Epithelial cell of prostate (primary cell): Measurements from ENCODE around the gene CRYBG2.

Source experiments
- DNase-seq: peaks from one replicate; pipeline ENCODE4 v3.0.0-alpha.2; 2011; ENCODE audit warnings: low read depth, low spot score
- H3K27ac ChIP-seq: fragments of 450-650 bp; 2 replicates; pipeline ENCODE4 v1.5.1; 2017; ENCODE audit warnings: mild to moderate bottlenecking

CRYBG2 gene

DNA sequence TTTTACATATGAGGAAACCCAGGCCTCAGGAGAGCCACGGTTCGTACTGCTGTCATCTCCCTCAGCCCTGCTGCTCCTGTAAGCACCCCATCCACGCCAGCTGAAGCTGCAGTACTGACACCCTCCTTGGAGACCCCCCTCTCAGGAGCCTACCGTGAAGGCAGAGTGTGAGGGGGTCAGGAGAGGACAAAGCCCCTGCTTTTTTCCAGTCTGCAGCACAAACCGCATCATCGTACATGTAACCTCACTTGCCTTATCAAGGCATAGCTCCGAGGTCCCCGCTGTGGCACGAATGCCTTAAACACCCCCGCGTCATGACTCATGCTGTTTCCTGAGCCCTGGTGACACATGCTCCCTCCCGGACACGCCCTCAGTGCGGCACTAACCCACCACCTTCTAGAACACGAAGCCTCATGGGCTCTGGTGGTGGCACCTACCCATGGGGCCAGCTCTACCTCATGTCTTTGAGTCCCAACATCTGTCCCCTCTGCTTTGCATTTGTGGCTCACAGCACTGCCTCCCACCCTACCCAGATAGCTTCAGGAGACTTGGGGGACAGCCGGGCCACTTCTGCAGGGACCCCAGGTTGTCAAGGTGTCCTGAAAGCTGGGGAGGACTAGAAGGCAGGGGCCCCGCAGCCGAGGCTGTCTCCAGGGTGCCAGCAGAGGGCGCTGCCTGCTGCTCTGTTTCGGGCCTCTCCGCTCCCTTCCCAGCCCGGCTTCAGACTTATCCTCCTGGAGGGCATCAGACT, 69.2 kb downstream of the CRYBG2 start:
- H3K27ac ChIP-seq = peak overlapping the region; percentile 37

GRCh38 chr1:26283871-26284596, 69.9 kb downstream of the CRYBG2 start:
- H3K27ac ChIP-seq = peak overlapping the region; percentile 37
- no peak for DNase-seq

More for the DNA sequence above, 69.2 kb downstream of the CRYBG2 start:
- no peak for DNase-seq

DNA sequence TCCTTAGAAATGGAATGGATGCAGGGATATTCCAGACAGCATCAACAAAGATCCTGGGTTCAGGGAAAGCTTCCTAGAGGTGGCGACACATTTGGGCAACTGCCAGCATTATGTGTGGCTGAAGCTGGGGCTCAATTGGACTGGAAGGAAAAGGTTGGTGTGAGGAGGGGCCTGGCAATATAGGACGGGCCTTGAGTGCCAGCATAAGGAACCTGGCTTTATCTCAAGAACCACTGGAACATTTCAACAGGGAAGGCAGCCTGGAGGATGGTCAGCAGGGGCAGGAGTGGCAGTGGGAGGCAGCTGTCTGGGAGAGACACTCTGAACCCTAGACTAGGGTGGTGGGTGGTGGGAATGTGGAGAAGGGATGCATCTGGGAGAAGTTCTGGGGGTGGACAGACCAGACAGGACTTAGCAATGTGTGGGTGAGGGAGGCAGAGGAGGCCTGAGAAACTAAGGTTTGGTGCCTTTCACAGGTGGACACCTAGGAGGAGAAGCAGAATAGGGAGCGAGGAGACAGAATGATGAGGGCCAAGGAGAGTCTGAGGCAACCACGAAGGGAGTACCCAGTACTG, 70.6 kb downstream of the CRYBG2 start:
- H3K27ac ChIP-seq = peak overlapping the region; percentile 37
- DNase-seq = no peak

- DNase-seq = no peak
- peak overlapping the region; percentile 37 for H3K27ac ChIP-seq
Measured at GRCh38 chr1:26282401-26282918, 71.5 kb downstream of the CRYBG2 start.

- H3K27ac ChIP-seq = peak overlapping the region; percentile 98
- no peak for DNase-seq
Measured at GRCh38 chr1:26281971-26282370, 72.0 kb downstream of the CRYBG2 start.

DNA sequence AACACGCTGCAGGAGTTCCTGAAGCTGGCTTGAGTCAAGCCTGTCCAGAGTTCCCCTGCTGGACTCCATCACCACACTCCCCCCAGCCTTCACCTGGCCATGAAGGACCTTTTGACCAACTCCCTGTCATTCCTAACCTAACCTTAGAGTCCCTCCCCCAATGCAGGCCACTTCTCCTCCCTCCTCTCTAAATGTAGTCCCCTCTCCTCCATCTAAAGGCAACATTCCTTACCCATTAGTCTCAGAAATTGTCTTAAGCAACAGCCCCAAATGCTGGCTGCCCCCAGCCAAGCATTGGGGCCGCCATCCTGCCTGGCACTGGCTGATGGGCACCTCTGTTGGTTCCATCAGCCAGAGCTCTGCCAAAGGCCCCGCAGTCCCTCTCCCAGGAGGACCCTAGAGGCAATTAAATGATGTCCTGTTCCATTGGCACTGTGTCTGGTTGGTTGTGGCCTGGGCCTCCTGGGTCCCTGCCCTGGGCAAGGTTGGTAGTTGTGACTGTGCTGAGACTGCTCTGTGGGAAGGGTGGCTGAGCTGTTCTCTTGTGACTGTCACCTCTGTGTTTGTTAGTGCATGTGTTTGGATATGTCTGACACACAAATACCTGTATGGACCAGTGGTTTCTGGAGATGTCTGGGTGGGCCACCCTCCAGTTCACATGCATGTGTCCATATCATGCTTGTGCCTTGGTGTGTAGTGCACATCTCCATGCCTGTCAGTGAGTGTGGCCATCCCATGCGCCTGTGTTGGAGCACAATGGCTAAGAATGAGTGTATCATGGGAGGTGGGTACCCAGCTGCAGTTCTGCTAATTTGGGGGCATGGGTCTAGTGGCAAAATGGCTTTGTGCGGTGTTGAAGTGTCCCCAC, 72.6 kb downstream of the CRYBG2 start:
- DNase-seq = no peak

DNA sequence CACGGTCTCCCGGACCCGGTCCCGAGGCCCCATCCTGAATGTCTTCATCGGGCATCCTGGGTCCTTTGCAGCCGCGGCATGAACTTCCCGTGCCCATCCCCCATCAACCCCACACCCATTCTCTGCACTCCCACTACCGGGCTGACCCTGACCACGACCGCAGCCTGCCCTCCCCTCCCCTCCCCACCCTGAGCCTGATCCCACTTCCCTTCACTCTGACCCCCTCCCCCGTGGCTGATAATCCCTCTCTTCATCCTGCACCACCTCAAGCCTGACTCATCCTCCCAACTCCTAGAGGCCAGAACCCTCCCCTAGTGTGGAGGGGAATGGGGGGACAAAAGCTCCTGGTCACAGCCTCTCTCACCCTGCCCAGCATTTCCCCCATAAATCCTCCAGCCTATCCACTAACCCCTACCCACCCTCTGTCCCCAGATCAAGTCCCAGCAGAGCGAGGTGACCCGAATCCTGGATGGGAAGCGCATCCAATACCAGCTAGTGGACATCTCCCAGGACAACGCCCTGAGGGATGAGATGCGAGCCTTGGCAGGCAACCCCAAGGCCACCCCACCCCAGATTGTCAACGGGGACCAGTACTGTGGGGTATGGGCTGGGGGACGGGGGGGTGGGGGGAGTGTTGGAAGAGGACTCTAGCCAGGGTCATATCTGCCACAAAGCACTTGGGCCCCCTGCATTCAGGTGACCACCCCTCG, 73.4 kb downstream of the CRYBG2 start:
- DNase-seq = no peak
- H3K27ac ChIP-seq = peak overlapping the region; percentile 98

More for the DNA sequence above, 72.6 kb downstream of the CRYBG2 start:
- peak overlapping the region; percentile 98 for H3K27ac ChIP-seq

GRCh38 chr1:26279456-26280332, 74.2 kb downstream of the CRYBG2 start, which contains the start of gene SH3BGRL3:
SH3BGRL3 (plus strand) TSS chr1:26280086; CDS start chr1:26280156, 70 bp downstream.
- H3K27ac ChIP-seq = peak within 1 kb of the TSS; percentile 98
- DNase-seq = no peak

DNA sequence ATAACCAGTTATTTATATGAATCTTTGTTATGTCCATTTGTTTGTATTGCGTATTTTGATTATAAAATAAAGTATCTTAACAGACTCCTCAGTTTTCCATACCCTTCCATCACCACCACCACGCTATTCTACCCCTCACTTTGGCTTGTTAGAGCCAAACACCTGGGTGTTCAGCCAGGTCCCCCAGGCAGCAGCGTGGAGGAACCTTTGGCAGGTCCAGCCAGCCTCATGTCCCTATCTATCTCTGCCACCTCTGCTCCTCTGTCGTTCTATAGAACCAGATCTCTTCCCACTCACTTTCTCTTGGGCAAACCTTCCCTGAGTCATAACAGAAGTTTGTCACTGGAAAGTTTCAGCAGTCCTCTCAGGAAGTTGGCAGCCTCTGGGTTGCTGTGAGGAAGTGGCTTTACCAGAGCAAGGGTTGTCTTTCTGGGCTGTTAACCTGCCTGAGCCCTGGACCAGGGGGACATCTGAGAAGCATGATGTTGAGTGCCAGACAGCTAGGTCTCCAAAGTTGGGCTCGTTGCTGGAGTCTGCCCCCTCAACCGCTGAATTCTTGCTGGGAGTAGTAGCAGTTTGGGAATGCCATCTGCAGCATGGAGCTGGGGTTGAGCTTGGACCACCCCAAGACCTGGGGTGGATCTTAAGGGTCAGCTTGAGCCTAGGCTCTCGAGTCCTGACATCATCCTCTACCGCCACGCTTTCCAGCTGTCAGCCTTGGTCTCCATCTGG, 75.0 kb downstream of the CRYBG2 start:
- DNase-seq = peak; percentile 86
- peak overlapping the region; percentile 98 for H3K27ac ChIP-seq

DNA sequence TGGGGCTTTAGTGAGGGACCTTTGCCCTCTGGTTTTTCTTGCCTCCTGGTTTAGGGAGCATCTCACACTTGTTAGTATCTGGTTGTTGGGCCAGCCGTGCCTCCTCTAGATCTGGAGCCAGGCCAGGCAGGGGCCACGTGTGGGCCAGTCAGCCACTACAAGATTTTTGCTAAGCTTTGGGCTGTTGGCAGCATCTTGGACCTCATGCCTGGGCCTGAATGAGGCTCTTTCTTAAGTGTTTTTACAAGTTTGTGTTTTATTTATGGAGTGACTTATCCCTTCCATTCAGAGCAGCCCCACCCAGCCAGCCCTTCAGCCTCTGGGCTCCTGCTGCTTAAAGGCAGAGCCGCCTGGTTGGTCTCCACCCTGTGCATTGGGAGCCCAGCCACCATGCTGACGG, 75.6 kb downstream of the CRYBG2 start:
- peak; percentile 95 for DNase-seq
- peak overlapping the region; percentile 98 for H3K27ac ChIP-seq

DNA sequence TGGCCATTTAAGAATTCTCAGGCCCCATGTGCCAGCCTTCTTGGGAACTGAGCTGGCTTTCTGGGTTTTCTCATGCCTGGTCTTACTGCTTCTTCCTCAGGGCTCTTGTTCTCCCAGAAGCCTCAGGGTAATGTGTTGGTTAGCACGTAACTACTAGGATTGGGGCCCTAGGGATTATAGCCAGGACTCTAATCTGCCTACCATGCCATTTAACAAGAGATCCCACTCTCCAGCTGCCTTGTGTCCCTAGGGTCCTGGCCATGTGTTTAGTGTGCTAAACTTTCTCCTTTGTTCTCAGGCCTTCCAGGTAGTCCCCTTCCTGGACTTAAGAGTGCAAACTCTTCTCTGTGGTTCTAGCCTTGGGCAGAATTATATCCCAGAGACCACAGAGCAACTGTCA, 76.2 kb downstream of the CRYBG2 start:
- peak overlapping the region; percentile 98 for H3K27ac ChIP-seq
- DNase-seq = no peak

GRCh38 chr1:26277261-26277661, 76.7 kb downstream of the CRYBG2 start:
- no peak for DNase-seq
- peak overlapping the region; percentile 98 for H3K27ac ChIP-seq

DNA sequence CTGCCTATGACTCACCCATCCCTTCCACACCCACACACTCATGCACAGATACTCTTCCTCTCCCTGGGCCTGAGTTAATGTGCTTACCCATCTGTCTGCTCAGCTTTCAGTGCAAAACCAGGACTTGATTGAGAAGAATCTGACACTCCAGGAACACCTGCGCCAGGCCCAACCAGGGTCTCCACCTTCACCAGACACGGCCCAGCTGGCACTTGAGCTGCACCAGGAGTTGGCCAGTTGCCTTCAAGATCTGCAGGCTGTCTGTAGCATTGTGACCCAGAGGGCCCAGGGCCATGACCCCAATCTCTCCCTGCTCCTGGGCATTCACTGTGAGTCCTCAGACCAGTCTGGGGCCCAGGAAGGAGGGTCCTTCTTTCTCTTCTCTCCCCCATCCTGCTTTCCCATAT, 77.5 kb downstream of the CRYBG2 start:
- no peak for DNase-seq

DNA sequence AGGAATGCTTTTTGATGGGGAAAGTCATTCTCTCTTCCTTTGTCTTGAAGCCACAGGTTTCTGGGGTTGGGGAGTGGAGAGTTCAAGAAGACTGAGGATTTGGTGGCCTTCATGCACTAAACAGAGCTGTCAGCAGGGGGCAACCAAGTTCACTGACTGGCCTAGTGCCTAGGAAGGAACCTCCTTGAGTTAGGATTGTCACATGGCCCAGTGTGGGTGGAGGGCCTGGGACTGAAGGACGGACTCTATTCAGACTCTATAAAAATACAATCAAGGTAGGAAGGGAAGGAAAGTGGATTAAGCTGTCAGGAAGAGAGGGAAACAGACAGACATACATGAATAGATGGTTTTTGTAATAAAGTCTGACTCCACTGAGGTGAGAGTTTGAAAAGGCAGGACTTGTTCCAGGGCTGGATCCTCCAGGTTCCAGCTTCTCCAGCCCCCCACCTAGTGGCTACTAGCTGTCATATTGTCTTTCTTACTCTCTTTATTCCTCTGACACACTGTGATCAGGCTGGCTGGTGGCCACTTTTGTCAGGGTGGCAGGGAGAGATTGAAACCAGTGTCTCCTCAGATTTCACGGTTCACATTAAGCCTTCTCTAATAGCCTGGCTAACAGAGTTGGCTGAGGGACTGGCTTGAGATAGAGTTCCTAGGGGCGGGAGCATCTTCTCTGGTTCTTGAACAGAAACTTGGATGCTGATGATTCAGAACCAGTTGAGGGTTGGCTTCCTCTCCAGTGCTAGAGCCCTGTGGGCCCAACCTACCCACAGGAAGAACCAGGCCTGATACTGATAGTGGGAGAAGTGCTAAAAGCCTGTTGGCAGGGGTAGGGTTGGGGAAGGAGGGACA, 78.1 kb downstream of the CRYBG2 start:
- peak; percentile 98 for DNase-seq
- H3K27ac ChIP-seq = peak overlapping the region; percentile 98

More for the DNA sequence above, 77.5 kb downstream of the CRYBG2 start:
- peak overlapping the region; percentile 98 for H3K27ac ChIP-seq

- DNase-seq = no peak
- peak overlapping the region; percentile 98 for H3K27ac ChIP-seq
Measured at GRCh38 chr1:26274801-26275425, 79.0 kb downstream of the CRYBG2 start.
